ENCODE data around the gene COQ4.
"Not testable (repeated sequence)": the region's sequence is repeated elsewhere in the genome, so short reads cannot be mapped to it uniquely, and the experiment has no call there.

Gene COQ4

DNA sequence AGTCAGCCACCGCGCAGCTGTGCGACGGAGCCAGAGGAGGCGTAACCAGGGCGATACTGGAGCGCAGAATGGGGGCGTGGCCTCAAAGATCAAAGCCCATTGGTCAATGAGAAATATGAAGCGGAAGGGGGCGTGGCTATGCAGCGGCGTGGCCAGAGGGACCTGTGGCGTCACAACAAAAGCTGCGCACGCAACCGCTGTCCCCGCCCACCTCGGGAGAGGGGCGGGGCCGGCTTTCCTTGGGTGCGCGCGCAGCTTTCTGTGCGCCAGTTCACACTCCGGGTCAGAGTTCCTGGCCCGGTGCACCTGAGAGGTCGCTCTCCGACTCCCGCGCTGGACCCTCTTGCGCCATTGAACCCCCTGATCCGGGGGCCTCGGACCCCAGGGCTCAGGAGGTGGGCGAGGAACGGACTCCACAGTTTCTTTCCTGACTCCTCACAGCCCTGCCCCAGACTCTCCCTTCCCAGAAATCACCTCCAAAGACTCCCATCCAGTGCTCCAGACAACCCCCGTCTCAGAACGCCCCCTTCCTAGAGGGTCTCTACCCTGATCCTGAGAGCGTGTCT is 46.5 kb upstream of the COQ4 start, which contains the start of gene SWI5:
TSS of gene SWI5 (plus strand) at position 269 of the 566 bp plus-strand sequence.
- Histone ChIP-seq H3K79me2 (ENCODE audit: insufficient read depth, low read length) (peaks cover 26% of the 10 kb centered on the region), H3K9me2 (replicated peaks; ENCODE audit: low read depth, low read length) (no peaks in the 10 kb centered on the region), H3K9me3 (ENCODE audit: insufficient read depth, low read depth, low read length) (no peaks in the 10 kb centered on the region), H3K4me2 (ENCODE audit: low read depth, low read length, poor library complexity, severe bottlenecking) (peak within 1 kb of the TSS; percentile 100), H3K9ac (ENCODE audit: low read depth, low read length, poor library complexity, severe bottlenecking) (peak within 1 kb of the TSS; percentile 92), H2AFZ (ENCODE audit: low read length) (peak within 1 kb of the TSS; percentile 78), H4K20me1 (ENCODE audit: insufficient read depth, low read length, poor library complexity, severe bottlenecking) (peaks cover 14% of the 10 kb centered on the region), H3K36me3 (ENCODE audit: insufficient read depth, low read length) (no peaks in the 10 kb centered on the region), H3K4me3 (ENCODE audit: low read length, poor library complexity, severe bottlenecking) (peak within 1 kb of the TSS; percentile 84), H3K4me1 (ENCODE audit: insufficient read depth, low read length, poor library complexity, severe bottlenecking) (peaks cover 33% of the 10 kb centered on the region), H3K27me3 (ENCODE audit: insufficient read depth, low read length, poor library complexity, severe bottlenecking) (no peaks in the 10 kb centered on the region), H3F3A (ENCODE audit: low read depth) (no peaks in the 10 kb centered on the region)
- TF ChIP-seq, protein P1, sequence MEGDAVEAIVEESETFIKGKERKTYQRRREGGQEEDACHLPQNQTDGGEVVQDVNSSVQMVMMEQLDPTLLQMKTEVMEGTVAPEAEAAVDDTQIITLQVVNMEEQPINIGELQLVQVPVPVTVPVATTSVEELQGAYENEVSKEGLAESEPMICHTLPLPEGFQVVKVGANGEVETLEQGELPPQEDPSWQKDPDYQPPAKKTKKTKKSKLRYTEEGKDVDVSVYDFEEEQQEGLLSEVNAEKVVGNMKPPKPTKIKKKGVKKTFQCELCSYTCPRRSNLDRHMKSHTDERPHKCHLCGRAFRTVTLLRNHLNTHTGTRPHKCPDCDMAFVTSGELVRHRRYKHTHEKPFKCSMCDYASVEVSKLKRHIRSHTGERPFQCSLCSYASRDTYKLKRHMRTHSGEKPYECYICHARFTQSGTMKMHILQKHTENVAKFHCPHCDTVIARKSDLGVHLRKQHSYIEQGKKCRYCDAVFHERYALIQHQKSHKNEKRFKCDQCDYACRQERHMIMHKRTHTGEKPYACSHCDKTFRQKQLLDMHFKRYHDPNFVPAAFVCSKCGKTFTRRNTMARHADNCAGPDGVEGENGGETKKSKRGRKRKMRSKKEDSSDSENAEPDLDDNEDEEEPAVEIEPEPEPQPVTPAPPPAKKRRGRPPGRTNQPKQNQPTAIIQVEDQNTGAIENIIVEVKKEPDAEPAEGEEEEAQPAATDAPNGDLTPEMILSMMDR (conservative IDR thresholded peaks at IDR 0.05; ENCODE audit: low read length) = no peak
- no peak for TF ChIP-seq EZH2phosphoT487 (IDR thresholded peaks at IDR 0.05; ENCODE audit: borderline replicate concordance)

DNA sequence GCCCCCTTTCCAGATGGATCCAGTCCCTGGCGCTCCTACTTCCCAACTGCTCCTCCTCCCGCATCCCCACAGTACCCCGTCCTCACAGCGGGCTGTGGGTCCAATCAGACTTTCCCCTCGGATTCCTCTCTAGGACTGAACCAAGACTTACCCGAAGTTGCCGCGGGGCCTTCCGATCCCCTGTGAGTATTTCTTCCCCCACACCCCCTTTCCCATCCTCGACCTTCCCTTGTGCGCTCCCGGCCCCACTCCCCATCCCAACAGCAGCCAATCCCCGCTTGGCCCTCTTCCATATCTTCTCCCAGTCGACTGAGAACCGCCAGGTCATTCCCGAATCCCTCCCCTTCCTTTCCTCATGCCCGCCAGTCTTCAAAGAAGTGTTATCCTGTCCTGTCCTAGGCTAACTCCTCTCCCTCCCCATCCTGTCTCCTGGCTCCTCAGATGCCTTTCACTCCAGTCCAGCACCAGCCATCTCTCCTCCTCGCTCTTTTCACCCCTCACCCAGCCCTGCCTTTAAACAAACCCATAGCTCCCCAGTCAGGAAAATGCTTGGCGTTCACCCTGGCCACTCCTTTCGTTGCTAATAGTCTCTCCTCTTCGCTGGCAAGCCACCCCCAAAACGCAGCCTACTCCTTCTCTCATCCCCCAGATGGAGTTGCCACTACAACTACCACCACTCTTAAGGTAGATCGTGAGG is 45.9 kb upstream of the COQ4 start:
- Histone ChIP-seq H3K4me3 (ENCODE audit: low read length, poor library complexity, severe bottlenecking) (peak overlapping the region; percentile 84), H3K9me3 (ENCODE audit: insufficient read depth, low read depth, low read length) (no peaks in the 10 kb centered on the region), H3K79me2 (ENCODE audit: insufficient read depth, low read length) (peaks cover 26% of the 10 kb centered on the region), H3K4me2 (ENCODE audit: low read depth, low read length, poor library complexity, severe bottlenecking) (peak overlapping the region; percentile 89), H3F3A (ENCODE audit: low read depth) (no peaks in the 10 kb centered on the region), H3K4me1 (ENCODE audit: insufficient read depth, low read length, poor library complexity, severe bottlenecking) (peaks cover 33% of the 10 kb centered on the region), H3K36me3 (ENCODE audit: insufficient read depth, low read length) (no peaks in the 10 kb centered on the region), H3K9ac (ENCODE audit: low read depth, low read length, poor library complexity, severe bottlenecking) (peak overlapping the region; percentile 84), H3K27me3 (ENCODE audit: insufficient read depth, low read length, poor library complexity, severe bottlenecking) (no peaks in the 10 kb centered on the region), H4K20me1 (ENCODE audit: insufficient read depth, low read length, poor library complexity, severe bottlenecking) (peaks cover 14% of the 10 kb centered on the region), H3K9me2 (replicated peaks; ENCODE audit: low read depth, low read length) (no peaks in the 10 kb centered on the region), H2AFZ (ENCODE audit: low read length) (peak overlapping the region; percentile 77; the same call in 1 of the 2 replicates)
- TF ChIP-seq, protein P1 (conservative IDR thresholded peaks at IDR 0.05; ENCODE audit: low read length) = no peak
- no peak for TF ChIP-seq EZH2phosphoT487 (IDR thresholded peaks at IDR 0.05; ENCODE audit: borderline replicate concordance)

DNA sequence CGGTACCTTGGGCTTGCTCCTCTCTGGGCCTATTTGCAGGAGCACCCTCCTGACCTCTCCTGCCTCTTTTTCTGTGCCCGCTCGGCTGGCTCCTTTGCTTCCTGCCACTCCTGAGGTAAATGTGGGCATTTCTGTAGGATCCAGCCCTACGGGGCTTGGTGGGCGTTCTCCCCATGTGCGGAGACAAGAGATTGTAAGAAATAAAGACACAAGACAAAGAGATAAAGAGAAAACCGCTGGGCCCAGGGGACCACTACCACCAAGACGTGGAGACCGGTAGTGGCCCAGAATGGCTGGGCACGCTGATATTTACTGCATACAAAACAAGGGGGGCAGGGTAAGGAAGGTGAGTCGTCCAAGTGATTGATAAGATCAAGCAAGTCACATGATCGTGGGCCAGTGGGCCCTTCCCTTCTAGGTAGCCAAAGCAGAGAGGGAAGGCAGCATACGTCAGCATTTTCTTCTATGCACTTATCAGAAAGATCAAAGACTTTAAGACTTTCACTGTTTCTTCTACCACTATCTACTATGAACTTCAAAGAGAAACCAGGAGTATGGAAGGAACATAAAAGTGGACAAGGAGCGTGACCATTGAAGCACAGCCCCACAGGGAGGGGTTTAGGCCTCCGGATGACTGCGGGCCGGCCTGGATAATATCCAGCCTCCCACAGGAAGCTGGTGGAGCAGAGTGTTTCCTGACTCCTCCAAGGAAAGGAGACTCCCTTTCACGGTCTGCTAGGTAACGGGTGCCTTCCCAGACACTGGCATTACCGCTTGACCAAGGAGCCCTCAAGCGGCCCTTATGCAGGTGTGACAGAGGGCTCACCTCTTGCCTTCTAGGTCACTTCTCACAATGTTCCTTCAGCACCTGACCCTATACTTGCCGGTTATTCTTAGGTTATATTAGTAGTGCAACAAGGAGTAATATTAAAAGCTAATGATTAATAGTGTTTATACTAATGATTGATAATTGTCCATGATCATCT is 43.3 kb upstream of the COQ4 start:
- H3K9ac ChIP-seq (ENCODE audit: low read depth, low read length, poor library complexity, severe bottlenecking); H3K9me3 ChIP-seq (ENCODE audit: insufficient read depth, low read depth, low read length); H3K4me2 ChIP-seq (ENCODE audit: low read depth, low read length, poor library complexity, severe bottlenecking); H2AFZ ChIP-seq (ENCODE audit: low read length); H3K4me3 ChIP-seq (ENCODE audit: low read length, poor library complexity, severe bottlenecking); H3K36me3 ChIP-seq (ENCODE audit: insufficient read depth, low read length); H3K27me3 ChIP-seq (ENCODE audit: insufficient read depth, low read length, poor library complexity, severe bottlenecking); H3K9me2 ChIP-seq (replicated peaks; ENCODE audit: low read depth, low read length); H4K20me1 ChIP-seq (ENCODE audit: insufficient read depth, low read length, poor library complexity, severe bottlenecking); H3F3A ChIP-seq (ENCODE audit: low read depth): not testable (repeated sequence)
- H3K4me1 ChIP-seq (ENCODE audit: insufficient read depth, low read length, poor library complexity, severe bottlenecking) = peaks cover 17% of the 10 kb centered on the region
- H3K79me2 ChIP-seq (ENCODE audit: insufficient read depth, low read length) = peaks cover 21% of the 10 kb centered on the region

All from Loucy (cell line).